HEK293T (cell line): ENCODE data around the gene ELMO2.

Source experiments
- CTCF ChIA-PET: fragments of 350-600 bp; formaldehyde crosslinking; extraction: SDS; loops from one replicate; lab custom pipeline; 2021; ENCODE audit warnings: antibody characterized with exemption, inconsistent platforms; lab: Yijun Ruan, JAX
- POLR2A ChIA-PET: fragments of 350-600 bp; formaldehyde crosslinking; extraction: SDS; loops from one replicate; lab custom pipeline; 2020; ENCODE audit warnings: antibody characterized with exemption, inconsistent platforms; lab: Yijun Ruan, JAX
- DNase-seq: peaks from one replicate; pipeline ENCODE4 v3.0.0; 2012; ENCODE audit warnings: mixed read lengths; ENCODE audit errors: extremely low spot score
- ARNT ChIP-seq: fragments of 450-650 bp; IDR thresholded peaks from 2 replicates; pipeline ENCODE4 v1.6.1; 2017; ENCODE audit warnings: mild to moderate bottlenecking
- CTBP1 ChIP-seq: fragments of 450-650 bp; IDR thresholded peaks from 2 replicates; pipeline ENCODE4 v1.6.1; 2016; ENCODE audit warnings: borderline replicate concordance
- ELF4 ChIP-seq: fragments of 450-650 bp; IDR thresholded peaks from 2 replicates; pipeline ENCODE4 v1.6.1; 2017; ENCODE audit warnings: antibody characterized with exemption
- FOXA1 ChIP-seq: fragments of 450-650 bp; IDR thresholded peaks from 2 replicates; pipeline ENCODE4 v1.6.1; 2016; ENCODE audit warnings: mild to moderate bottlenecking
- FOXM1 ChIP-seq: fragments of 450-650 bp; IDR thresholded peaks from 2 replicates; pipeline ENCODE4 v1.6.1; 2017; ENCODE audit warnings: mild to moderate bottlenecking, borderline replicate concordance
- L3MBTL2 ChIP-seq: fragments of 450-650 bp; conservative IDR thresholded peaks from 2 replicates; pipeline ENCODE4 v1.6.1; 2016; ENCODE audit warnings: mild to moderate bottlenecking
- NFRKB ChIP-seq: fragments of 450-650 bp; IDR thresholded peaks from 2 replicates; pipeline ENCODE4 v1.6.1; 2016; ENCODE audit warnings: mild to moderate bottlenecking, moderate library complexity
- SP1 ChIP-seq: fragments of 450-650 bp; IDR thresholded peaks from 2 replicates; pipeline ENCODE4 v1.6.1; 2017
- SUZ12 ChIP-seq: fragments of 450-650 bp; IDR thresholded peaks from 2 replicates; pipeline ENCODE4 v1.6.1; 2016; ENCODE audit warnings: mild to moderate bottlenecking
- TARDBP ChIP-seq: fragments of 450-650 bp; IDR thresholded peaks from 2 replicates; pipeline ENCODE4 v1.6.1; 2016
- TF ChIP-seq, protein P1 (sequence below): fragments of 450-650 bp; IDR thresholded peaks from 2 replicates; pipeline ENCODE4 v1.6.1; 2016

Gene ELMO2

DNA sequence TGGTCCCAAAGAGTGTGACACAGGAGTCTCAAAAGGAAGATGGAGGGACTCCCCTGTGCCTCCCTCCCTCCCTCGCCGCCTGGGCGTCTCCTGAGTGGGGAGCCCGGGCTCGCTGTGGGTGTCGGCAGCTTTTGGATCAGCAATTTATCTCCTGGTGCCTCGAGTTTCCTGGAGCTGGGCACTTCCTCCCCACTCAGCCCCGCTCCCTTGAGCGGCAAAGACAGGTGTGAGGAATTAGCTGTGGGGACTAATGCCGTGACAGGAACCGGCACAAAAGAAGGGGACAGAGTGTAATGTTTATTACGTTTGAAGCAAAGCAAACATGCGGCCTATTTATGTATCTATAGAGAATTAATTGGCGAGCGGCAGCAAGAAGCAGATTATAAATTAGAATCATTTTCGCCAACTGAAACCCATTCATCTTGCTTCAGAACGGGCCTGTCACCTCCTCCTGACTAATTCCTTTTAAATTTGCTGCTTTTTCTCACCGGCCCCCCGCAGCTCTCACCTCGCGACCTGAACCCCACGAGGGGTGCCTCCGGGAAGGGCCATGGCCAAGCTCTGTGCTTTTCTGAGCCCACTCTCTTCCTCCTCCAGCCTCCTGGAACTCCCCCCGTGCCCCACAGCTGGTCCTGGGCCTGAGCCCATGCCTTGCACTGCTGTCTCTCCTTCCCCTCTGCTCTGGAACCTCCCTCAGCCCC, 89.3 kb downstream of the ELMO2 start:
- TF ChIP-seq SP1 (no peak), NFRKB (no peak), TARDBP (no peak), L3MBTL2 (no peak), FOXA1 (no peak), ELF4 (no peak), CTBP1 (no peak), FOXM1 (no peak), ARNT (no peak), SUZ12 (no peak)
- TF ChIP-seq, protein P1, sequence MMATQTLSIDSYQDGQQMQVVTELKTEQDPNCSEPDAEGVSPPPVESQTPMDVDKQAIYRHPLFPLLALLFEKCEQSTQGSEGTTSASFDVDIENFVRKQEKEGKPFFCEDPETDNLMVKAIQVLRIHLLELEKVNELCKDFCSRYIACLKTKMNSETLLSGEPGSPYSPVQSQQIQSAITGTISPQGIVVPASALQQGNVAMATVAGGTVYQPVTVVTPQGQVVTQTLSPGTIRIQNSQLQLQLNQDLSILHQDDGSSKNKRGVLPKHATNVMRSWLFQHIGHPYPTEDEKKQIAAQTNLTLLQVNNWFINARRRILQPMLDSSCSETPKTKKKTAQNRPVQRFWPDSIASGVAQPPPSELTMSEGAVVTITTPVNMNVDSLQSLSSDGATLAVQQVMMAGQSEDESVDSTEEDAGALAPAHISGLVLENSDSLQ = no peak
- ChIA-PET CTCF (interaction anchor here (1.0 kb wide), 1 partner anchor 10 kb away, joined by 3 read pairs; no protein-coding TSS in a partner anchor), POLR2A (no interaction called here)
- no peak for DNase-seq
